Measurements from ENCODE around the gene MAST4. TPM values are rescaled to one million over a fixed set of nuclear protein-coding genes. Genes with fewer than 3 reads are reported as not detected.
A peak's percentile ranks its signal among the peaks of the same experiment; 100 is the strongest.

Gene MAST4
- total and polyA plus RNA-seq, 2 of the 4 experiments (the other 2 are of a cell fraction), result 4.8 to 6.8 TPM

DNA sequence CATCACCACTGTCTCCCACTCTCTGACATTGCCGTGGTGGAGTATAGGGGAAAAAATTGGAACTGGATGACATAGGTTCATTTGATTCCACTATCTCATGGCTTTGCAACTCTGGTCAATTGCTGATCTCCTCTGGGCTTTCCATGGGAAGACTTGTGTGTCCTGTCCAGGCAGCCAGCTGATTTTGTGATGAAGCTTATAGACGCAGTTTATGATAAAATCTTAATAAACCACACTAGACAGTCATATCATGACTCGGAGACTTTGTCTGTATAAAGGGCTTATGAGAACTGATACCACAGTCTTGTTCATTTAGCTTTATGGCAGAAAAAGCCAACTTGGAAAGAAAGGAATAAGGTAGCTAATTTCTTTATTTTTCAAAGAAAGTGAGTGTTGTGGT is 296.5 kb downstream of the MAST4 start:
- ChIA-PET CTCF (no interaction called here), POLR2A (ENCODE audit: unreplicated experiment) (no interaction called here)
- Histone ChIP-seq H3K9me3 (ENCODE audit: control insufficient read depth, insufficient read depth, low read length) (no peaks in the 10 kb centered on the region), H2AK5ac (ENCODE audit: low read depth, low read length) (no peak overlapping the region), H3K4me2 (ENCODE audit: low read depth, low read length) (no peak overlapping the region), H3K27ac (ENCODE audit: insufficient read depth, low read length) (no peak overlapping the region), H3K23ac (ENCODE audit: low read depth, low read length) (no peak overlapping the region), H3K4me3 (ENCODE audit: insufficient read depth, low read depth, low read length) (no peak overlapping the region), H4K5ac (ENCODE audit: low read depth, low read length) (no peak overlapping the region), H4K8ac (ENCODE audit: low read depth in 2 of 2, low read length in 2 of 2) (no peak overlapping the region), H3K56ac (ENCODE audit: extremely low read depth, insufficient read depth, low read length) (no peak overlapping the region), H3K27me3 (ENCODE audit: control insufficient read depth, insufficient read depth, low read length) (no peaks in the 10 kb centered on the region; the same call in 1 of the 2 replicates), H4K20me1 (ENCODE audit: insufficient read depth, low read length) (no peaks in the 10 kb centered on the region), H3K4ac (ENCODE audit: low read depth, low read length) (no peak overlapping the region), H3K9me1 (ENCODE audit: insufficient read depth, low read length) (no peaks in the 10 kb centered on the region), H3K18ac (ENCODE audit: low read depth, low read length) (no peak overlapping the region), H3K36me3 (ENCODE audit: control insufficient read depth, insufficient read depth, low read length) (no peaks in the 10 kb centered on the region), H2BK5ac (ENCODE audit: low read depth, low read length, poor library complexity, severe bottlenecking) (no peak overlapping the region), H4K91ac (ENCODE audit: insufficient read depth, low read depth, low read length) (no peak overlapping the region), H3K9ac (ENCODE audit: low read depth, low read length) (no peak overlapping the region), H2BK15ac (ENCODE audit: low read depth, low read length) (no peak overlapping the region), H2BK20ac (ENCODE audit: low read depth, low read length) (no peak overlapping the region), H3K79me1 (ENCODE audit: low read depth in 1 of 2, low read length in 2 of 2) (no peaks in the 10 kb centered on the region), H3K4me1 (ENCODE audit: control insufficient read depth, insufficient read depth, low read length) (no peaks in the 10 kb centered on the region; the same call in none of the 2 replicates), H2AK9ac (replicated peaks; ENCODE audit: low read depth, low read length, poor library complexity) (no peak overlapping the region), H2AFZ (replicated peaks; ENCODE audit: low read length, poor library complexity) (no peak overlapping the region), H3K14ac (replicated peaks; ENCODE audit: low read depth, low read length) (no peak overlapping the region), H2BK120ac (ENCODE audit: low read depth, low read length) (no peak overlapping the region)
- WGBS, 2 experiments (ENCODE audit: extremely low coverage in 2 of 2, insufficient read length in 1 of 2), result no CpG with 5 or more reads among the region's 3 CpGs
- DNase-seq (peak; percentile 63), ATAC-seq (ENCODE audit: low read depth) (no peak)
- intact Hi-C loops (cut with micrococcal nuclease) (no loop called here), in situ Hi-C loops (cut with MboI; ENCODE audit: low sequenced_read_pairs) (no loop called here), dilution Hi-C loops (cut with HindIII; ENCODE audit: low sequenced_read_pairs, unreplicated experiment) (no loop called here)
- BruUV-seq (replicated peaks), result no TSS peak
- no peak for TF ChIP-seq MXI1 (IDR thresholded peaks at IDR 0.05; ENCODE audit: borderline replicate concordance, low read depth, low read length)
- TF ChIP-seq POLR2A (IDR thresholded peaks at IDR 0.05; ENCODE audit: low read depth, low read length), result no peak
- TF ChIP-seq MAFK (IDR thresholded peaks at IDR 0.05; ENCODE audit: low read depth, low read length), result no peak
- TF ChIP-seq CEBPB (IDR thresholded peaks at IDR 0.05; ENCODE audit: low read depth, low read length), result no peak
- TF ChIP-seq BHLHE40 (IDR thresholded peaks at IDR 0.05; ENCODE audit: low read depth, low read length), result no peak
- no peak for TF ChIP-seq RAD21 (IDR thresholded peaks at IDR 0.05; ENCODE audit: low read length)
- no peak for TF ChIP-seq RFX5 (IDR thresholded peaks at IDR 0.05; ENCODE audit: low read depth, low read length)

All from IMR-90 (cell line).